Aorta (tissue), 5 donors: ENCODE data around the gene B4GALT6. TPM values are rescaled to one million over a fixed set of nuclear protein-coding genes. Genes with fewer than 3 reads are reported as not detected.

Experiments used
- ATAC-seq: fragments of 200-7000 bp; cut with Tn5 transposase; one replicate; pipeline ENCODE4 v1.9.1; 2022; ENCODE audit warnings: moderate library complexity; ENCODE audit not compliant: low FRiP score
- DNase-seq, 2 donors: peaks; one replicate each; pipeline ENCODE4 v3.0.0-alpha.2; 2020
- H3K27ac ChIP-seq, 2 donors: one replicate each; pipeline ENCODE4 v1.5.1; 2013; ENCODE audit warnings: low read length in 2 of 2, mild to moderate bottlenecking in 2 of 2, moderate library complexity in 2 of 2, control low read depth in 1 of 2, inconsistent platforms in 1 of 2, low read depth in 1 of 2
- H3K27me3 ChIP-seq, 2 donors: one replicate each; pipeline ENCODE4 v1.6.1; 2013; ENCODE audit warnings: control low read depth in 1 of 2, low read length in 1 of 2, mild to moderate bottlenecking in 1 of 2, moderate library complexity in 1 of 2; ENCODE audit not compliant: insufficient read depth in 2 of 2, control insufficient read depth in 1 of 2
- H3K36me3 ChIP-seq, 2 donors: one replicate each; pipeline ENCODE4 v1.6.1; 2013; ENCODE audit warnings: control low read depth in 1 of 2, low read length in 1 of 2, mild to moderate bottlenecking in 1 of 2; ENCODE audit not compliant: insufficient read depth in 2 of 2, control insufficient read depth in 1 of 2
- H3K4me1 ChIP-seq, 2 donors: one replicate each; pipeline ENCODE4 v1.6.1; 2013; ENCODE audit warnings: low read length in 2 of 2, control low read depth in 1 of 2, mild to moderate bottlenecking in 1 of 2, moderate library complexity in 1 of 2; ENCODE audit not compliant: insufficient read depth in 2 of 2, control insufficient read depth in 1 of 2
- H3K4me3 ChIP-seq, 2 donors: one replicate each; pipeline ENCODE4 v1.5.1; 2013; ENCODE audit warnings: low read length in 2 of 2, control low read depth in 1 of 2, mild to moderate bottlenecking in 1 of 2
- H3K9me3 ChIP-seq: one replicate; pipeline ENCODE4 v1.6.1; 2013; ENCODE audit warnings: mild to moderate bottlenecking, low read length; ENCODE audit not compliant: control insufficient read depth
- WGBS, 2 donors: extraction: QIAGEN DNeasy Blood & Tissue Kit; methylation state at CpG; one replicate each; pipeline ENCODE4 v1.1.7; 2013; 5-methylcytosine and 5-hydroxymethylcytosine counted together
- intact Hi-C, 2 donors: fragments of 100-400 bp; cut with DNase I; formaldehyde crosslinking; loops; one replicate each; pipeline versions ENCODE4 v1.14.2 to v1.15.0; 2022
- polyA plus RNA-seq, 2 donors: library from polyadenylated mRNA; stranded (reverse); fragments of 200-250 nt; gene quantifications; one replicate each; pipeline ENCODE4 v1.2.3, GENCODE V29; 2013
- total RNA-seq, 2 donors: library from RNA; stranded (reverse); fragmentation: NEBNext Ultra II Directional; extraction: Animal tissue kit (Norgen Biotek cat#: 25700); gene quantifications; one replicate each; pipeline ENCODE4 v1.2.1, GENCODE V29; 2021
- donor health status: healthy with polysubstance abuse.
- donor health status: Bipolar disorder and iron deficiency.
- donor health status: DM: no; HTN: no; CAD: no.
- donor health status: DM: no; HTN: no; CAD: no.
- donor health status: DM: yes; HTN: yes; CAD: no.

The B4GALT6 gene
- total and polyA plus RNA-seq, 4 donors: 0.87 to 8.4 (median 3.3) TPM

GRCh38 chr18:31683968-31684278 lies 458 bp downstream of the B4GALT6 start:
- WGBS, 2 donors: 24 to 27% methylated on average over 9 of the region's 9 CpGs
- Histone ChIP-seq H3K9me3 (no peaks in the 10 kb centered on the region), H3K4me3 (no peak overlapping the region), H3K4me1 (no peaks in the 10 kb centered on the region), H3K36me3 (no peaks in the 10 kb centered on the region), H3K27ac (no peak overlapping the region), H3K27me3 (no peaks in the 10 kb centered on the region)
- no peak for DNase-seq
- no peak for ATAC-seq
- intact Hi-C loops: no loop called here

- no peak overlapping the region for H3K27ac ChIP-seq
- no peaks in the 10 kb centered on the region for H3K4me1 ChIP-seq
- DNase-seq (no peak), ATAC-seq (no peak)
- WGBS, 2 donors: 87 to 92% methylated on average over 5 of the region's 5 CpGs
- no peaks in the 10 kb centered on the region for H3K36me3 ChIP-seq
- no peak overlapping the region for H3K4me3 ChIP-seq
- intact Hi-C loops: no loop called here
- H3K27me3 ChIP-seq: no peaks in the 10 kb centered on the region
- H3K9me3 ChIP-seq: no peaks in the 10 kb centered on the region
Measured at GRCh38 chr18:31683106-31683505, 1.3 kb downstream of the B4GALT6 start.

GRCh38 chr18:31680831-31681568 lies 3.4 kb downstream of the B4GALT6 start:
- ATAC-seq (no peak), DNase-seq (no peak)
- Histone ChIP-seq H3K4me3 (no peak overlapping the region), H3K9me3 (no peaks in the 10 kb centered on the region), H3K4me1 (no peaks in the 10 kb centered on the region), H3K27ac (no peak overlapping the region), H3K27me3 (no peaks in the 10 kb centered on the region), H3K36me3 (no peaks in the 10 kb centered on the region)
- WGBS, 2 donors: 94 to 100% methylated on average over 2 of the region's 2 CpGs
- intact Hi-C loops: no loop called here

GRCh38 chr18:31680433-31680811 lies 4.0 kb downstream of the B4GALT6 start:
- H3K4me1 ChIP-seq: no peaks in the 10 kb centered on the region
- WGBS, 2 donors: 96 to 97% methylated on average over 1 of the region's 1 CpG
- ATAC-seq (no peak), DNase-seq (no peak)
- H3K4me3 ChIP-seq: no peak overlapping the region
- no peaks in the 10 kb centered on the region for H3K36me3 ChIP-seq
- no peaks in the 10 kb centered on the region for H3K27me3 ChIP-seq
- intact Hi-C loops: no loop called here
- no peak overlapping the region for H3K27ac ChIP-seq
- no peaks in the 10 kb centered on the region for H3K9me3 ChIP-seq

- intact Hi-C loops: no loop called here
- 95 to 98% methylated on average over 5 of the region's 5 CpGs for WGBS, 2 donors
- H3K4me3 ChIP-seq: no peak overlapping the region
- no peaks in the 10 kb centered on the region for H3K4me1 ChIP-seq
- ATAC-seq (no peak), DNase-seq (no peak)
- no peaks in the 10 kb centered on the region for H3K36me3 ChIP-seq
- H3K27ac ChIP-seq: no peak overlapping the region
- H3K27me3 ChIP-seq: no peaks in the 10 kb centered on the region
- H3K9me3 ChIP-seq: no peaks in the 10 kb centered on the region
Measured at GRCh38 chr18:31679791-31680432, 4.5 kb downstream of the B4GALT6 start.

- Histone ChIP-seq H3K27ac (no peak overlapping the region), H3K36me3 (no peaks in the 10 kb centered on the region), H3K27me3 (no peaks in the 10 kb centered on the region), H3K4me1 (no peaks in the 10 kb centered on the region), H3K4me3 (no peak overlapping the region), H3K9me3 (no peaks in the 10 kb centered on the region)
- WGBS, 2 donors: 77 to 81% methylated on average over 3 of the region's 3 CpGs
- intact Hi-C loops: no loop called here
- ATAC-seq (no peak), DNase-seq (no peak)
Measured at GRCh38 chr18:31679133-31679742, 5.1 kb downstream of the B4GALT6 start.

GRCh38 chr18:31678425-31678824 lies 6.0 kb downstream of the B4GALT6 start:
- intact Hi-C loops: no loop called here
- H3K36me3 ChIP-seq: no peaks in the 10 kb centered on the region
- no peak overlapping the region for H3K4me3 ChIP-seq
- no peaks in the 10 kb centered on the region for H3K4me1 ChIP-seq
- H3K9me3 ChIP-seq: no peaks in the 10 kb centered on the region
- no peak for ATAC-seq
- no peaks in the 10 kb centered on the region for H3K27me3 ChIP-seq
- no peak for DNase-seq
- no peak overlapping the region for H3K27ac ChIP-seq
- WGBS, 2 donors: 93 to 94% methylated on average over 4 of the region's 4 CpGs

- intact Hi-C loops: no loop called here
- Histone ChIP-seq H3K4me1 (no peaks in the 10 kb centered on the region), H3K36me3 (no peaks in the 10 kb centered on the region), H3K27me3 (no peaks in the 10 kb centered on the region), H3K27ac (no peak overlapping the region), H3K9me3 (no peaks in the 10 kb centered on the region), H3K4me3 (no peak overlapping the region)
- ATAC-seq: no peak
- WGBS, 2 donors: 76 to 79% methylated on average over 6 of the region's 6 CpGs
- no peak for DNase-seq
Measured at GRCh38 chr18:31677592-31677991, 6.8 kb downstream of the B4GALT6 start.

- ATAC-seq: no peak
- intact Hi-C loops: no loop called here
Measured at GRCh38 chr18:31675404-31675803, 9.0 kb downstream of the B4GALT6 start.

More at GRCh38 chr18:31675404-31675803, 9.0 kb downstream of the B4GALT6 start:
- Histone ChIP-seq H3K27ac (no peak overlapping the region), H3K4me3 (no peak overlapping the region), H3K27me3 (no peaks in the 10 kb centered on the region), H3K4me1 (no peaks in the 10 kb centered on the region), H3K36me3 (no peaks in the 10 kb centered on the region), H3K9me3 (no peaks in the 10 kb centered on the region)
- DNase-seq: no peak
